Kidney (tissue), 14 donors: ENCODE data around the gene ABTB2. TPM values are rescaled to one million over a fixed set of nuclear protein-coding genes. Genes with fewer than 3 reads are reported as not detected.

Source experiments
- DNase-seq, 5 donors: peaks; one replicate each; pipeline ENCODE4 v3.0.0-alpha.2; 2013 to 2020
- FAIRE-seq: peaks from 2 replicates; lab custom pipeline; 2012; peaks lifted over from hg19 to GRCh38; lab: Jason Lieb, UNC
- H3K27ac ChIP-seq, 2 donors: one replicate each; pipeline ENCODE4 v1.7.0; 2013; ENCODE audit warnings: low read depth in 2 of 2, low read length in 2 of 2, inconsistent platforms in 1 of 2
- H3K27me3 ChIP-seq: one replicate; pipeline ENCODE4 v1.7.1; 2013; ENCODE audit warnings: low read length, inconsistent platforms; ENCODE audit not compliant: control insufficient read depth, insufficient read depth
- H3K36me3 ChIP-seq, 3 donors: one replicate each; pipeline versions ENCODE4 v1.7.0 to v1.7.1; 2013; ENCODE audit warnings: low read length in 3 of 3, control low read depth in 1 of 3, inconsistent platforms in 1 of 3; ENCODE audit not compliant: insufficient read depth in 3 of 3, control insufficient read depth in 2 of 3
- H3K4me1 ChIP-seq, 3 donors: one replicate each; pipeline versions ENCODE4 v1.7.0 to v1.7.1; 2013; ENCODE audit warnings: low read length in 3 of 3, inconsistent platforms in 1 of 3, low read depth in 1 of 3; ENCODE audit not compliant: control insufficient read depth in 2 of 3, insufficient read depth in 2 of 3
- H3K4me3 ChIP-seq, 3 donors: one replicate each; pipeline versions ENCODE4 v1.7.0 to v1.8.1; 2013; ENCODE audit warnings: low read length in 3 of 3, control low read depth in 1 of 3, inconsistent platforms in 1 of 3
- H3K9ac ChIP-seq, 3 donors: one replicate each; pipeline versions ENCODE4 v1.7.0 to v1.7.1; 2013; ENCODE audit warnings: low read length in 3 of 3, control low read depth in 1 of 3, inconsistent platforms in 1 of 3
- H3K9me3 ChIP-seq, 3 donors: one replicate each; pipeline versions ENCODE4 v1.7.0 to v1.7.1; 2013; ENCODE audit warnings: low read length in 3 of 3, control low read depth in 1 of 3, inconsistent platforms in 1 of 3; ENCODE audit not compliant: control insufficient read depth in 2 of 3, insufficient read depth in 1 of 3
- intact Hi-C: fragments of 100-400 bp; cut with DNase I; formaldehyde crosslinking; loops from one replicate; pipeline ENCODE4 v1.11.1; 2022
- polyA plus RNA-seq: library from polyadenylated mRNA; stranded (reverse); fragments of 350-450 nt; fragmentation: Illumina TruSeq; extraction: RNeasy Lipid Tissue Mini Kit (QIAGEN cat#74804); gene quantifications from one replicate; pipeline ENCODE4 v1.2.3, GENCODE V29; 2014; ENCODE audit warnings: low read depth, low replicate concordance; ENCODE audit not compliant: insufficient read depth
- total RNA-seq: library from RNA; stranded (reverse); fragmentation: NEBNext Ultra II Directional; extraction: Animal tissue kit (Norgen Biotek cat#: 25700); gene quantifications from one replicate; pipeline ENCODE4 v1.2.1, GENCODE V29; 2021
- TF ChIP-seq, protein P1 (sequence below): IDR thresholded peaks from 3 replicates; pipeline ENCODE4 v1.5.1; 2012; ENCODE audit warnings: mild to moderate bottlenecking, moderate library complexity, borderline replicate concordance; ENCODE audit not compliant: insufficient read depth; ENCODE audit errors: extremely low read depth
- donor health status: control.
- donor health status: control.
- donor health status: control.
- donor health status: control.
- donor health status: control.
- donor health status: DM: yes; HTN: yes; CAD: no.
- donor health status: Normal renal cell carcinoma (clear cell type).

Gene ABTB2
- total and polyA plus RNA-seq, 2 donors from 2014 or later, result 7.6 to 22.1 TPM

DNA sequence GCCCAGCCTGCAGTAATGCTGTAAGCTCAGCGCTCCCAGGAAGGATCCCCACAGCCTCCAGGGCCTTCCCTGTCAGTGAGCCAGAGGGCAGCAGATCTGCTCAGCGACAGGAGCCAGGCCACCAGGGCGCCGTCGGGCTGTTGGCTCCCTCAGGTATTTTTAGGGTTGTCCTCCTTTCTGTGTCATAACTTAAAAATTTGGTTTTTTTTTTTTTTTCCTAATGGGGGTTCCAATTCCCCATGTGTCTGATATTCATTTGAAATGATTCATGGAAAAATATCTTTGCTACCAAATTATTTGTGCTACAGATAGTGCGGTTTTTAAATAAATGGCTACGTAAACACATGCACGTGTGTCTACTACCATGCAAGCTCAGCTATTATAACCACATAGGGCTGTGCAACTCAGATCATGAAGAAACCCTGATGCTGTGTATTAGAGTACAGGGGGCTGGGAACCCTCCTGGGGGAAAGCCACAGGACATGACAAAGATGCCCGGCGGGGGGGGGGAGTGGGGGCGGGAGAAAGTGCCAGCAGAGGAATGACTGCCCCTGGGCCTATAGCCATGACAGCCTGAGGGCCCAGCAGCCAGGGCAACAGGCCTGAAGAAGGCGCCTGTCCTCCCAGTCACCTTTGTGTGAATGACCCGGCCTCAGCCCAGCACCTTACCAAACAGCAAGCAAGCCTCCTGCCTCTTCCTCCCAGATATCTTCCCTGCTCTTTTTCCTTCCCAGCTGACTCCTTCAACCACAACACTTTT, 163.1 kb downstream of the ABTB2 start:
- Histone ChIP-seq H3K4me1 (no peaks in the 10 kb centered on the region), H3K4me3 (no peak overlapping the region), H3K27ac (no peak overlapping the region), H3K9ac (no peak overlapping the region), H3K9me3 (no peaks in the 10 kb centered on the region), H3K36me3 (peaks cover 0 to 4% (median 3%) of the 10 kb centered on the region in 3 donors), H3K27me3 (no peaks in the 10 kb centered on the region)
- TF ChIP-seq, protein P1, sequence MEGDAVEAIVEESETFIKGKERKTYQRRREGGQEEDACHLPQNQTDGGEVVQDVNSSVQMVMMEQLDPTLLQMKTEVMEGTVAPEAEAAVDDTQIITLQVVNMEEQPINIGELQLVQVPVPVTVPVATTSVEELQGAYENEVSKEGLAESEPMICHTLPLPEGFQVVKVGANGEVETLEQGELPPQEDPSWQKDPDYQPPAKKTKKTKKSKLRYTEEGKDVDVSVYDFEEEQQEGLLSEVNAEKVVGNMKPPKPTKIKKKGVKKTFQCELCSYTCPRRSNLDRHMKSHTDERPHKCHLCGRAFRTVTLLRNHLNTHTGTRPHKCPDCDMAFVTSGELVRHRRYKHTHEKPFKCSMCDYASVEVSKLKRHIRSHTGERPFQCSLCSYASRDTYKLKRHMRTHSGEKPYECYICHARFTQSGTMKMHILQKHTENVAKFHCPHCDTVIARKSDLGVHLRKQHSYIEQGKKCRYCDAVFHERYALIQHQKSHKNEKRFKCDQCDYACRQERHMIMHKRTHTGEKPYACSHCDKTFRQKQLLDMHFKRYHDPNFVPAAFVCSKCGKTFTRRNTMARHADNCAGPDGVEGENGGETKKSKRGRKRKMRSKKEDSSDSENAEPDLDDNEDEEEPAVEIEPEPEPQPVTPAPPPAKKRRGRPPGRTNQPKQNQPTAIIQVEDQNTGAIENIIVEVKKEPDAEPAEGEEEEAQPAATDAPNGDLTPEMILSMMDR, result no peak
- no peak for FAIRE-seq
- no peak for DNase-seq
- intact Hi-C loops, result no loop called here

DNA sequence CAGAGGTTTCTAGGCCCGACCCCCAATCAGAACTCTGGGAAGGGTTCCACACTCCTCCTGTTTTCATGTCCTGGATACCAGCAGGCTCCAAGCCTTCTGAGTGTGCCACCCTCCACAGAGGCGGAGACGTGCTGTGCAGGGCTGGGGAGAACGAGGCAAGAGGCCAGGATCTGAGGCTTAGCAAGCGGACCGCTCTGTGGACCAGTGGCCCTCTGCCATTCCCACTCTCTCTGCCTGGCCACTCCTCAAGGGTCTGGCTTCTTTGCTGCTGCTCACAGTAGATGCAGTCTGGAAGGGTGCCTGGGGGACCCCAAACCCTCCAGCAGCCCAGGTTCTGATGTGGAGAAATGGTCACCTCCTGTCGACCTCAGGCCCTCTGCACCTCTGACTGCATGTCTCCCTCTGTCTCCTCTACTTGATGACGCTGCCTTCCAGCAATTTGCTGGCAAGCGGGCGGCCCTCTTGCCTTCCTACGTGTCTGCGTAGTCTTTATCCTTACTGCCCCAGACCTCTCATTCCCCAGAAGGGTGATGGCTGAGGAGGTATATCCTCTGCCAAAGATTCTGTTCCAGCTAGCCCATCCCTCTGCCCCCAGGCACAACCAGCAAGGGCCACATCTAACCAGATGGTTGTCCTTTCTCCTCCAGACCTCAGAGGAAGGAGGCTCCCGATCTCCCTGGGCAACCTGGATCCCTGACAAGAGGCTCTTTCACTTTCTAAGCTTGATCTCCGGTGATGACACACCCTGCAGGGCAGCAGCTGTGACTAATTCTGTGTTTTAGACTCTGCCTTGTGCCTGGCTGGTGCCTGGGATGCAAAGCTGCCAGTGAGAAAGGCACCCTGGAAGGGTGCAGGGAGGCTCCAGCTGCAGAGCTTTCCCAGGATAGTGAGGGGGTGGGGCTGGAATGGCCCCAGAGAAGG, 165.1 kb downstream of the ABTB2 start:
- H3K27ac ChIP-seq, result no peak overlapping the region
- TF ChIP-seq, protein P1, result no peak
- H3K36me3 ChIP-seq, result peaks cover 0 to 4% (median 3%) of the 10 kb centered on the region in 3 donors
- intact Hi-C loops, result no loop called here
- no peak for FAIRE-seq
- H3K9ac ChIP-seq, result no peak overlapping the region
- peaks cover 0 to 6% (median 3%) of the 10 kb centered on the region in 3 donors for H3K4me1 ChIP-seq
- DNase-seq, result no peak
- H3K4me3 ChIP-seq, result no peak overlapping the region
- H3K27me3 ChIP-seq, result no peaks in the 10 kb centered on the region
- no peaks in the 10 kb centered on the region for H3K9me3 ChIP-seq

DNA sequence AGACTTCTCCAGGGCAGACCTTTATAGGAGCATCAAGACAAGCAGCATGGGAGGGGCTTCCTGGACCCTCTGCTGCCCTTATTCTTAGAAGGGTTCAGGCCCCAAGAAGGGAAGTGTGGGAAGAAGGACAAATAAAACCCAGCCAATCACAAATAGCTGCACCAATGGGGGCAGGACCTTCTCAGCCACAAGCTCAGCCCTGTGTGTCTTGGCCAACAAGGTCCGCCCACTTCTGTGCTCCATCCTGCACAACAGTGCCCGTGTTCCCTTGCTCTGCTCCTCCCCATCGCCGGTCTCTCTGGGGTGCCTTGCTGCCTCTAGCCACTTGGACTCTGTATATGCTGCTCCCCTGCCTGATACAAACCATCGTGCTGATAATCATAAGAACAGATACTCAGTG, 166.2 kb downstream of the ABTB2 start:
- FAIRE-seq (no peak), DNase-seq (no peak)
- Histone ChIP-seq H3K27ac (no peak overlapping the region), H3K9me3 (no peaks in the 10 kb centered on the region), H3K9ac (no peak overlapping the region), H3K27me3 (no peaks in the 10 kb centered on the region), H3K4me1 (peaks cover 0 to 10% (median 3%) of the 10 kb centered on the region in 3 donors), H3K4me3 (no peak overlapping the region), H3K36me3 (peaks cover 0 to 4% (median 2%) of the 10 kb centered on the region in 3 donors)
- TF ChIP-seq, protein P1, result no peak
- intact Hi-C loops, result no loop called here
